Tibial artery (tissue), 4 donors: ENCODE data around the gene ZBTB7C.

Source experiments
- DNase-seq, 2 donors: peaks; one replicate each; pipeline ENCODE4 v3.0.0-alpha.2; 2019
- H3K27ac ChIP-seq, 2 donors: fragments of 200-600 bp; sonication (generic) in 1 of 2; 1 replicate in 1 of 2; 2 replicates in 1 of 2; pipeline ENCODE4 v1.5.1; 2018 to 2019; ENCODE audit warnings: mild to moderate bottlenecking in 1 of 2
- H3K27me3 ChIP-seq, 2 donors: fragments of 200-600 bp; sonication (generic) in 1 of 2; one replicate each; pipeline versions ENCODE4 v1.5.1 to v1.6.0; 2016 to 2019
- H3K36me3 ChIP-seq, 3 donors: fragments of 200-600 bp; sonication (generic) in 2 of 3; one replicate each; pipeline ENCODE4 v1.5.1; 2016 to 2019; ENCODE audit warnings: mild to moderate bottlenecking in 2 of 3
- H3K4me1 ChIP-seq, 4 donors: fragments of 200-600 bp; sonication (generic) in 2 of 4; 1 replicate in 3 of 4; 2 replicates in 1 of 4; pipeline ENCODE4 v1.5.1; 2016 to 2019
- H3K4me3 ChIP-seq, 2 donors: fragments of 200-600 bp; sonication (generic) in 1 of 2; 1 replicate in 1 of 2; 2 replicates in 1 of 2; pipeline ENCODE4 v1.5.1; 2018 to 2019; ENCODE audit warnings: mild to moderate bottlenecking in 2 of 2
- H3K9me3 ChIP-seq, 3 donors: fragments of 200-600 bp; sonication (generic) in 1 of 3; one replicate each; pipeline ENCODE4 v1.5.1; 2016 to 2019
- intact Hi-C: fragments of 100-400 bp; cut with DNase I; formaldehyde crosslinking; loops from one replicate; pipeline ENCODE4 v1.15.0; 2023; ENCODE audit warnings: low total_unique reads
- TF ChIP-seq, protein P1 (sequence below), 2 experiments: fragments of 200-600 bp in 1 of 2; fragments of 450-650 bp in 1 of 2; IDR thresholded peaks; one replicate each; pipeline ENCODE4 v1.5.1; 2017 to 2019; ENCODE audit warnings: antibody characterized with exemption in 2 of 2, mild to moderate bottlenecking in 1 of 2, moderate library complexity in 1 of 2

Gene ZBTB7C

GRCh38 chr18:48182779-48183178 lies 226.4 kb downstream of the ZBTB7C start:
- H3K36me3 ChIP-seq, result no peaks in the 10 kb centered on the region
- no peak for DNase-seq
- TF ChIP-seq, protein P1, sequence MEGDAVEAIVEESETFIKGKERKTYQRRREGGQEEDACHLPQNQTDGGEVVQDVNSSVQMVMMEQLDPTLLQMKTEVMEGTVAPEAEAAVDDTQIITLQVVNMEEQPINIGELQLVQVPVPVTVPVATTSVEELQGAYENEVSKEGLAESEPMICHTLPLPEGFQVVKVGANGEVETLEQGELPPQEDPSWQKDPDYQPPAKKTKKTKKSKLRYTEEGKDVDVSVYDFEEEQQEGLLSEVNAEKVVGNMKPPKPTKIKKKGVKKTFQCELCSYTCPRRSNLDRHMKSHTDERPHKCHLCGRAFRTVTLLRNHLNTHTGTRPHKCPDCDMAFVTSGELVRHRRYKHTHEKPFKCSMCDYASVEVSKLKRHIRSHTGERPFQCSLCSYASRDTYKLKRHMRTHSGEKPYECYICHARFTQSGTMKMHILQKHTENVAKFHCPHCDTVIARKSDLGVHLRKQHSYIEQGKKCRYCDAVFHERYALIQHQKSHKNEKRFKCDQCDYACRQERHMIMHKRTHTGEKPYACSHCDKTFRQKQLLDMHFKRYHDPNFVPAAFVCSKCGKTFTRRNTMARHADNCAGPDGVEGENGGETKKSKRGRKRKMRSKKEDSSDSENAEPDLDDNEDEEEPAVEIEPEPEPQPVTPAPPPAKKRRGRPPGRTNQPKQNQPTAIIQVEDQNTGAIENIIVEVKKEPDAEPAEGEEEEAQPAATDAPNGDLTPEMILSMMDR (IDR thresholded peaks at IDR 0.05), result no peak
- H3K4me3 ChIP-seq, result no peak overlapping the region
- H3K4me1 ChIP-seq, result peaks cover 0 to 12% (median 0%) of the 10 kb centered on the region in 4 donors
- no peaks in the 10 kb centered on the region for H3K27me3 ChIP-seq
- no peak overlapping the region for H3K27ac ChIP-seq
- intact Hi-C loops, result no loop called here
- H3K9me3 ChIP-seq, result no peaks in the 10 kb centered on the region

DNA sequence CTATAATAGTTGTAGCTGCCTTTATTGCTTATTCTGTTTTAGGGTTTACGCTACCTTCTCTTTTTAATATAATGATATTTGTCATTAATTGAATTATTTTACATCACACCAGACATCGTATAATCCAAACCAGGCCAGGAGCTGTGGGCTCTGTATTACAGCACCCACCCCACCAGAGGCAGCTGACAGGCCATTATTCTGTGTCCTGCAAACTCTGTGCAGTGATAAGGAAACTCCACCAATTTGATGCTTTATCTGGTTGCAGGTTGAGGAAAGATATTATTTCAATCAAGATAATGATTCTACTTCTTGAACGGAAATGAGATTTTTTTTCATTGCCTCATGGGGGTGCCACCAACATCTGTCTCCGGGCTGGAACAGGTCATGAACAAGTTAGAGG lies 227.3 kb downstream of the ZBTB7C start:
- Histone ChIP-seq H3K4me1 (peaks cover 0 to 12% (median 0%) of the 10 kb centered on the region in 4 donors), H3K9me3 (no peaks in the 10 kb centered on the region), H3K27ac (no peak overlapping the region), H3K27me3 (no peaks in the 10 kb centered on the region), H3K36me3 (no peaks in the 10 kb centered on the region), H3K4me3 (no peak overlapping the region)
- TF ChIP-seq, protein P1 (IDR thresholded peaks at IDR 0.05), result no peak
- DNase-seq, result no peak
- intact Hi-C loops, result no loop called here

DNA sequence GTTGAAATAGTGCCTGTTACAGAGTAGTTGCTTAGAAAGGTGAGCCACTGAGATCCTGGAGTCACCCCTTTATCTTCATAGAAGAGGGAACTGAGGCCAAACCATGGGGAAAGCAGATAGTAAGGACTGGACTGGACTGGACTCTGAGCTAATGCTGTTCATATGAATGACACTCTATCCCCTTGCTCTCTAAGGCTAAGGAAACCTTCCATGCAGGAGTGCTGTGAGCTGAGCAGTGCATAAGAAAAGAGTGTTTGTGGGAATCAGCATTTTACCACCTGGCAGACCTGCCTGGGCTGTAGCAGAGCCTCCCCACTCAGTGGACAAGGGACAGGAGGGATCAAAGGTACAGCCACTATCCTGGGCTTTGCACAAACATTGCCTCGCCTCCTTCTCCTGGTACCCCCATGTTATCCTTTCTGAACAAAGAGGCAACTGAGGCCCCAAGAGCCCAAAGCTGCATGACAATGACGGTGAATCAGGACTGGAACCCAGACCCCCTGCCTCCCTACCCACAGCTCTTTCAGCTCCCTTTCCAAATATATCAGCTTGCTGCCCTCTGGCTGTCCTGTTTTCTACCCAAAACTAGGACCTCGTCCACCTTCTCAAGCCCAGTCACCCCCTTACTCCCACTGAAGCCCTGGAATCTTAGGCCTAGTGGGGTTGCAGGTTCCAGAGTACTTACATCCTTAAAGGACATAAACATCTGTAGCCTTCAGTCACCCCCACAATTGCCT lies 227.9 kb downstream of the ZBTB7C start:
- intact Hi-C loops, result no loop called here
- no peak for DNase-seq
- H3K27ac ChIP-seq, result no peak overlapping the region
- TF ChIP-seq, protein P1 (IDR thresholded peaks at IDR 0.05), result no peak
- no peaks in the 10 kb centered on the region for H3K36me3 ChIP-seq
- no peaks in the 10 kb centered on the region for H3K27me3 ChIP-seq
- H3K4me1 ChIP-seq, result peaks cover 0 to 6% (median 0%) of the 10 kb centered on the region in 4 donors
- H3K4me3 ChIP-seq, result no peak overlapping the region
- H3K9me3 ChIP-seq, result no peaks in the 10 kb centered on the region

GRCh38 chr18:48179666-48180065 lies 229.5 kb downstream of the ZBTB7C start:
- DNase-seq, result no peak
- Histone ChIP-seq H3K36me3 (no peaks in the 10 kb centered on the region), H3K9me3 (no peaks in the 10 kb centered on the region), H3K4me3 (no peak overlapping the region), H3K27ac (no peak overlapping the region), H3K27me3 (no peaks in the 10 kb centered on the region), H3K4me1 (no peaks in the 10 kb centered on the region)
- intact Hi-C loops, result no loop called here
- TF ChIP-seq, protein P1 (IDR thresholded peaks at IDR 0.05), result no peak

- H3K9me3 ChIP-seq, result no peaks in the 10 kb centered on the region
- TF ChIP-seq, protein P1 (IDR thresholded peaks at IDR 0.05), result no peak
- no peak overlapping the region for H3K4me3 ChIP-seq
- H3K36me3 ChIP-seq, result no peaks in the 10 kb centered on the region
- DNase-seq, result no peak
- no peaks in the 10 kb centered on the region for H3K27me3 ChIP-seq
- intact Hi-C loops, result no loop called here
- H3K4me1 ChIP-seq, result no peaks in the 10 kb centered on the region
- H3K27ac ChIP-seq, result no peak overlapping the region
Measured at GRCh38 chr18:48179001-48179400, 230.2 kb downstream of the ZBTB7C start.
